IMR-90 (cell line): Measurements from ENCODE around the gene NUAK1.

Source experiments
- FOS ChIP-seq: fragments of 150-350 bp; IDR thresholded peaks from 2 replicates; pipeline ENCODE4 v1.6.1; 2016; ENCODE audit warnings: low read depth, low read length
- POLR2A ChIP-seq: IDR thresholded peaks from 2 replicates; pipeline ENCODE4 v1.6.1; 2012; ENCODE audit warnings: mild to moderate bottlenecking, low read depth, low read length
- RFX5 ChIP-seq: IDR thresholded peaks from 2 replicates; pipeline ENCODE4 v1.8.0; 2012; ENCODE audit warnings: low read depth, mild to moderate bottlenecking, low read length, moderate library complexity
- SMC3 ChIP-seq: fragments of 150-350 bp; IDR thresholded peaks from 2 replicates; pipeline ENCODE4 v1.6.1; 2016; ENCODE audit warnings: low read depth, mild to moderate bottlenecking, antibody characterized with exemption, low read length, moderate library complexity
- TF ChIP-seq, protein P1 (sequence below): conservative IDR thresholded peaks from 2 replicates; pipeline ENCODE4 v1.5.1; 2012; ENCODE audit warnings: mild to moderate bottlenecking, low read depth, low read length, improper control_type of control experiment

DNA sequence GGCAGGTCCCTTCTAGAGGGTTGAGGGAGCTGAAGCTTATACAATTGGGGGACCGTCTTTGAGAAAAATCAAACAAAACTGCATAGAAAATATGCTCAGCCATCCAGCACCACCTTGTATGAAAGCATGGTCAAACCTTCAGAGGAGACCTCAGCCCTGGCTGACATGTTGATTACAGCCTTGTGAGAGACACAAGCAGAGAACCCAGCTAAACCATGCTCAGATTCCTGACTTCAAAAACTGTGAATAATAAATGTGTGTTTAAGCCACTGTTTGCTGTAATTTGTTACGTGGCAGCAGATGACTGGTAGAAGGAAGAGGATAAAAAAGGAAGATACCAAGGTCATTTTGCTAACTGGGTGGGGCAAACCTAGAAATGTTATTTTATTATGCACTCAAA lies 115.7 kb downstream of the NUAK1 start:
- TF ChIP-seq, protein P1, sequence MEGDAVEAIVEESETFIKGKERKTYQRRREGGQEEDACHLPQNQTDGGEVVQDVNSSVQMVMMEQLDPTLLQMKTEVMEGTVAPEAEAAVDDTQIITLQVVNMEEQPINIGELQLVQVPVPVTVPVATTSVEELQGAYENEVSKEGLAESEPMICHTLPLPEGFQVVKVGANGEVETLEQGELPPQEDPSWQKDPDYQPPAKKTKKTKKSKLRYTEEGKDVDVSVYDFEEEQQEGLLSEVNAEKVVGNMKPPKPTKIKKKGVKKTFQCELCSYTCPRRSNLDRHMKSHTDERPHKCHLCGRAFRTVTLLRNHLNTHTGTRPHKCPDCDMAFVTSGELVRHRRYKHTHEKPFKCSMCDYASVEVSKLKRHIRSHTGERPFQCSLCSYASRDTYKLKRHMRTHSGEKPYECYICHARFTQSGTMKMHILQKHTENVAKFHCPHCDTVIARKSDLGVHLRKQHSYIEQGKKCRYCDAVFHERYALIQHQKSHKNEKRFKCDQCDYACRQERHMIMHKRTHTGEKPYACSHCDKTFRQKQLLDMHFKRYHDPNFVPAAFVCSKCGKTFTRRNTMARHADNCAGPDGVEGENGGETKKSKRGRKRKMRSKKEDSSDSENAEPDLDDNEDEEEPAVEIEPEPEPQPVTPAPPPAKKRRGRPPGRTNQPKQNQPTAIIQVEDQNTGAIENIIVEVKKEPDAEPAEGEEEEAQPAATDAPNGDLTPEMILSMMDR, result no peak
- TF ChIP-seq POLR2A, result no peak
- no peak for TF ChIP-seq RFX5
- no peak for TF ChIP-seq SMC3
- no peak for TF ChIP-seq FOS
